HFFc6 (cell line): ENCODE measurements around the gene PLPPR2. TPM values are rescaled to one million over a fixed set of nuclear protein-coding genes. Genes with fewer than 3 reads are reported as not detected.

Experiments used
- DNase-seq: peaks from one replicate; pipeline ENCODE4 v3.0.0-alpha.2; 2018
- H3K27ac Mint-ChIP-seq: 2 replicates; pipeline ENCODE4 v1.8.0; 2020; ENCODE audit warnings: mild to moderate bottlenecking, mixed read lengths
- H3K27me3 Mint-ChIP-seq: 2 replicates; pipeline ENCODE4 v1.8.0; 2021; ENCODE audit warnings: mild to moderate bottlenecking, moderate library complexity, mixed read lengths; ENCODE audit not compliant: insufficient read depth
- H3K36me3 Mint-ChIP-seq: 2 replicates; pipeline ENCODE4 v1.8.0; 2021; ENCODE audit warnings: low read depth, mixed read lengths
- H3K4me1 Mint-ChIP-seq: 2 replicates; pipeline ENCODE4 v1.8.0; 2020; ENCODE audit warnings: low read depth, mixed read lengths
- H3K4me3 Mint-ChIP-seq: 2 replicates; pipeline ENCODE4 v1.8.0; 2020; ENCODE audit warnings: mild to moderate bottlenecking, moderate library complexity, mixed read lengths
- H3K9me3 Mint-ChIP-seq: 2 replicates; pipeline ENCODE4 v1.8.0; 2020; ENCODE audit warnings: mild to moderate bottlenecking, mixed read lengths
- CTCF ChIP-seq: fragments of 200-600 bp; sonication (generic); IDR thresholded peaks from 2 replicates; pipeline ENCODE4 v1.5.0; 2021; ENCODE audit warnings: antibody characterized with exemption, mild to moderate bottlenecking
- total RNA-seq, 6 experiments: library from RNA; stranded (reverse); fragmentation: NEBNext Ultra II Directional; extraction: Animal tissue kit (Norgen Biotek cat#: 25700); gene quantifications; 2 replicates in 1 of 6; 3 replicates in 5 of 6; pipeline ENCODE4 v1.2.3, GENCODE V29; 2021

The PLPPR2 gene
- total RNA-seq, 6 experiments from 2014 or later: 52.4 to 82.2 (median 59.7) TPM

DNA sequence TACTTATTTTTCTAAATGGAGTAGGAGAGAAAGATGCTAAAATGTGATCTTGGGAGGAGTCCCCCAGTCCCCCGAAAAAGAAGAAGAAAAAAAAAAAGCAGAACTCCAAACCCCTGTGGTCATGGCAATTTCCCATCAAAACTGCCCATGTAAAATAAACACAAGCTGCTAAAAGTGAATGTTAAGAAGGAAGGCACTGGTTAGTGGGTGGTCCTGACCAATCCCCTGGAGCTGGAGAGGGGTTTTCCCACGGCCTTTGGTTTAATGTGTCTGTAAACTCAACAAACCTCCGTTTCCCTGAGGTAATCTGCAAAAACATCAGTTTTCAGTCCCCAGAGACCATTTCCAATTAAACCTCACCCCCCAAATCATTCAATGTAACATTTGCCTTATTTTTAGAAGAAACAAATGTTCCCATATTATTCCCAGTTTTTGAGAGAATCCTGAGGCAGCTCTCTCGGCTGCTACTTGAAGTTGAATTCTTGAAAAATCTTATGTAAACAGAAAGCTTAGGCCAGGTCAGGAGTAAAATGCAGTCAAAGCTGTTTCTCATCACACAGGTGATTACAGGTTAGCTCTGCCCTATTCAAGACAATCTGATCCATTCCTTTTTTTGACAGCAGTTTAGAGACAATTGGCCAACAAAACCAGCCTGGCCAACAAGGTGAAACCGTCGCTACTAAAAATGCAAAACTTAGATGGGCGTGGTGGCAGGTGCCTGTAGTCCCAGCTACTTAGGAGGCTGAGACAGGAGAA is 32.8 kb upstream of the PLPPR2 start:
- no peak for DNase-seq
- Mint-ChIP-seq H3K9me3 (no peaks in the 10 kb centered on the region), H3K27me3 (peaks cover 10% of the 10 kb centered on the region; the same call in 1 of the 2 replicates), H3K36me3 (no peaks in the 10 kb centered on the region), H3K27ac (no peak overlapping the region), H3K4me3 (no peak overlapping the region), H3K4me1 (peaks cover 19% of the 10 kb centered on the region)
- no peak for TF ChIP-seq CTCF

DNA sequence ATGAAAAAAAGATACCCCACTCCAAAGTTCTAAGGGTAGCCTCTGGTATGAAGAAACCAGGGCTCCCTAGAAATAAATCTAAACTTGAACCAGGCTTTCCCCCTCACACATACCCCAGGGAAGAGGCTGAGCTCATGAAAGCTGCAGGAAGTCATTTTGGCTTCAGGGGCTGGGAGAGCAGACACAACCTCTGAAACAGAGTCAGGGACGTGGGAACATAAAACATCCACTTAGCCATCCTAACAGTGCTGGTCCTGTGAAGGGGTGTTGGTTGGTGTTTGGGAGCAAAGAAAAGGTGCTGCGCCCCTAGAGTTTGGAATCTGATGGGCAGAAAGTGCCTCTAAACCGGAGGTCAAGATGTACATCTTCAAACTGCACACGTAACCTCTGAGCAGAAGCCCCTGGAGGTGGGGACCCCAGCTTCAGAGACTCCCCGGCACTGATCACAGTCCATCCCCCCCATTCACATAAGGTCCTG is 31.6 kb upstream of the PLPPR2 start:
- Mint-ChIP-seq H3K27me3 (peaks cover 4% of the 10 kb centered on the region; the same call in 1 of the 2 replicates), H3K4me1 (peaks cover 19% of the 10 kb centered on the region), H3K9me3 (no peaks in the 10 kb centered on the region), H3K36me3 (no peaks in the 10 kb centered on the region), H3K27ac (peak overlapping the region; percentile 87), H3K4me3 (peak overlapping the region; percentile 76)
- DNase-seq: no peak
- 0 out of 2 replicates have a peak, but pooled peaks have one; percentile 6 for TF ChIP-seq CTCF

DNA sequence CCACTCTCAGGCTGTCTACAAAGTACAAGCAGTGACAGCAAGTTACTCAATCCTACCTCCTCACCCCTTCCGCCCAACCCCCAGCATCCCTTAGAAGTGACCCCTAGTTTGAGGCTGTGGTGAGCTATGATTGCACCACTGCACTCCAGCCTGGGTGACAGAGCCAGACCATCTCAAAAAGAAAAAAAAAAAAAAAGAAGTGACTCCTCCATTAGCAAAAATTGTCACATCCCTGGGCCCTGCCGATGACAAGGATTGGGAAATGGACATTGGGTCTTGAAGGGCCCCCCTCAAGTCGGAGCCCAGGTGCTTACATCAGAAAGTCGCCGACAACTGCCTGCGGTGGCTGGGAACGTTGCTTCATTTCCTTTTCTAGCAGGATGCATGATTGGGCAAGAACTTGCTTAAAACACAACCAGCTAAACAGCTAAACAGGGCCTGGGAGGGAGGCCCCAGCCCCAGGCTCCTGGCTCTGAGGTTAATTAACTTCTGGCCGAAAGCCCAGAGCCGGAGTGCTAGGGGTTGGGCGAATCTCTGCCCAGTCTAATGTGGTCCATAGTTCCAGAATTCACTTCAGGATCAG is 31.1 kb upstream of the PLPPR2 start:
- Mint-ChIP-seq H3K4me3 (peak overlapping the region; percentile 76), H3K27me3 (peaks cover 4% of the 10 kb centered on the region; the same call in 1 of the 2 replicates), H3K27ac (peak overlapping the region; percentile 87)

GRCh38 chr19:11324748-11325389 is 30.4 kb upstream of the PLPPR2 start:
- peaks cover 4% of the 10 kb centered on the region; the same call in 1 of the 2 replicates for H3K27me3 Mint-ChIP-seq
- no peak for DNase-seq
- peak overlapping the region; percentile 76; the same call in 1 of the 2 replicates for H3K4me3 Mint-ChIP-seq
- peak overlapping the region; percentile 87 for H3K27ac Mint-ChIP-seq
- H3K36me3 Mint-ChIP-seq: no peaks in the 10 kb centered on the region
- no peaks in the 10 kb centered on the region for H3K9me3 Mint-ChIP-seq
- TF ChIP-seq CTCF: no peak
- H3K4me1 Mint-ChIP-seq: peaks cover 19% of the 10 kb centered on the region

More for the DNA sequence above, 31.1 kb upstream of the PLPPR2 start:
- DNase-seq: peak; percentile 86
- Mint-ChIP-seq H3K36me3 (no peaks in the 10 kb centered on the region), H3K9me3 (no peaks in the 10 kb centered on the region), H3K4me1 (peaks cover 19% of the 10 kb centered on the region)
- no peak for TF ChIP-seq CTCF

DNA sequence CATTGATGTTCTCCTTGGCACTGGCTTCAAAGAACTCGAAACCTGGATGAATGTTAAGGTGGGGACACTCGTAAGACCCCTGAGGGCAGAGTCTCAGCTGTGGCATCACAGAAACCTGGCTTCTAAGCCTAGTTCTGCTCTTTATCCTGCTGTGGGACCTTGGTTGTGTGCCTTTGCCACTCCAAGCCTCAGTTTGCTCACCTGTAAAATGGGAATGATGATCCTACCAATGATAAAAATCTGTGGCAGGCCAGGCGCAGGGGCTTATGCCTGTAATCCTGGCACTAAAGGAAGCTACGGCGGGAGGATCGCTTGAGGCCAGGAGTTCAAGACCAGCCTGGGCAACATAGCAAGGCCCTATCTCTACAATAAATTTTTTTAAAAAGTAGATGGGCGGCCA is 29.7 kb upstream of the PLPPR2 start:
- Mint-ChIP-seq H3K4me1 (peaks cover 19% of the 10 kb centered on the region), H3K27me3 (peaks cover 4% of the 10 kb centered on the region; the same call in 1 of the 2 replicates), H3K4me3 (no peak overlapping the region), H3K36me3 (no peaks in the 10 kb centered on the region), H3K9me3 (no peaks in the 10 kb centered on the region), H3K27ac (no peak overlapping the region)
- no peak for DNase-seq
- no peak for TF ChIP-seq CTCF
